Brain pericyte (primary cell): ENCODE data around the gene ASIC2.

Experiments used
- DNase-seq: peaks from one replicate; pipeline ENCODE4 v3.0.0-alpha.2; 2012; ENCODE audit warnings: low read depth, low spot score

The ASIC2 gene

DNA sequence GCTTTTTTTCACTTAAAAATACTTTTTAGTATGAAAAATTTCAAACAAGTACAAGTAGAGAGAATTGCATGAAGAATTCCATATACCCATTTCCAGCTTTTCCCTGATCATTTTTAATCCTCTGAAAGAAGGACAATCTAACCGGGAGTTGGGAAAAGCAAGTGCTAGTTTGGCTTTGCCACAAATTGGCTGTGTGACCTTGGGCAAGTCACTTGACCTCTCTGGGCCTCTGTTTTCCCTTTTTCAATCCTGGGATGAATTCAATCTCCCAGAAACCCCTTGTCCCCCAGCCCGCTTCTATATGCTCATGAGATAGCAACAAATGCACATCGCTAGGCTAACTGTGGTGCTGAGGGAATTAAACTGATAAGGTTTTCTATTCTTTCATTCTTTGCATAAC is 49.4 kb downstream of the ASIC2 start:
- no peak for DNase-seq

DNA sequence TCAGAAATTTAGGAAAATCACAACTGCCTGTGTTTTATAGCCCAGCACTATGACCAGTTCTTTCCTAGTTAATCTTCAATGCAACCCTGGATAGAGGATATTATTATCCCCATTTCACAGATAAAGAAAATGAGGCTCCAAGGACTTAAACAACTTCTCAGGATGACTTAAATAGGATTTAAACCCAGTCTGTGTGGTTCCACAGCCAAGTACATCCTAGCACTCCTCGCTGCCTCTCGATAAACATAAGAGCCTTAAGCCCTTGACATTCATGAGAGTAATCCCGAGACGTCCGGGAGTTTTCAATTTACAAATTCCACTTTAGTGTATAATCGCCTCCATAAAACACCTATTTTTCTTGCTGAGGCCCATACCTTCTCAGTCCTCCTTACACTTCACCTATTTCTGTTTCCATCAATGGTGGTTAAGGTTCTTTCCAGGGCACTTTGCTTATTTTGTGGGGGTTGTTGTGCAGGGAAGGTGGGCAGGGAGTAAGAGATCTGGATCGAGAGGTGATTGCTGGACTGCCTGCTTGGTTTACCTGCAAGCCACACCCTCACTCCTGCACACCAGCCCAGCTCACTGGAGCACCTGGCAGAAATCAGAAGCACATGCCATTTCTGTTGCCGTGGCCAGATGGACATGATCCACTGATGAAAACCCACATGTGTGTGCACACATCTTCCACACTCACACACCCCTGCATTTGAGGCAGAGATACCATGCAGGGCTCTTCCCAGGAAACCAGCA is 50.5 kb downstream of the ASIC2 start:
- no peak for DNase-seq

DNA sequence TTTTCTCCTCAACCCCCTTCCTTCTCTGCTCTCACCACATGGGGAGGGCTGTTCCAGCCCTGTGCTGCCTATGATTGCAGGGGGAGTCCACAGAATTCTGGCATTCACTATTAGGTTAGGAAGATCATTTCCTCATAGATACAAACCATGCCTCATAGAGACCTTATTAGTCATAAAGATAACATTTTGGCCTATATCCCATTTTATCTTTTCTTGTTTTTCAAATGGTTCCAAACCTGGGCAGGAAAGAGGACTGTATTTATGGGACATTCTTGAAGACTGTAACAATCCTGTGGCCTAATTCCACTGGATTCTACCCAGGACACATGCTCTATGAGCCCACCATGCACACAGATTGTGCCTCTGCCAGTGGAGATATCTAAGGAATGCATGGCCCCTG is 51.7 kb downstream of the ASIC2 start:
- no peak for DNase-seq

DNA sequence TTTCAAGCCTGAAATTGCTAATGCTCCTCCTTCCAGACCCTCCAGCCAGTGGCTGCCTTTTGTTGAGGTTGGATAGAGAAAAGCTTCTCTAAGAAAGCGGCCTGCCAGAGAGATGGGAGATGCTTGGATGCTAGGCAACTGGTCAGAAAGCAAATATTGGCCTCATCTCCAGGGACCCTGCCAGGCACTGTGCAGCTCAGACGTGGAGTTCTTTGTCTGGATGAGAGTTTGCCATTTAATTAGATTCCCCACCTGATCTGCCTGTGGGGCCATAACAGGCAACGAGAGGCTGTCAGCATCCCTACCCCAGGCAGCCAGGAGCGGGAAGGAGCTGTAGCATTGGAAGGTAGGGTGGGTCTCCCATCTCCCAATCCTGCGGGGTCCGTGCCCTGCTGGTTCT is 52.7 kb downstream of the ASIC2 start:
- no peak for DNase-seq

DNA sequence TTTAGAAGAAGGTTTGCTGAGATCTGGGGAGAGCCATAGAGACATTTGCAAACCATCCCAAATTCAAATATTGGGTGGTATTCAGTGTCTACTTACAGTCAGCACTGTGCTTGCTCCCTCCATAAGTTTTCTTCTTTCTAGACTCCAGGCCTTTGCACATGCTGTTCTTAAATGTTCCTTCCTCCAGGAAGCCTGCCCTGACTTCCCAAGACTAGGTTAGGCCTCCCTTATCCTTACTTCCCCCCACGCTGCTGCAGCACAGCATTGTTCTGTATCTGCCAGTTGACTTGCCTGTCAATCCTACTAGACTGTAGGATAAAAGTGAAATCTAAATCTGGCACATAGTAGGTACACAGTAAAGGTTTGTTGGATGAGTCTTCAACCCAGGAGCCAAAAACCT is 53.4 kb downstream of the ASIC2 start:
- DNase-seq, result no peak

DNA sequence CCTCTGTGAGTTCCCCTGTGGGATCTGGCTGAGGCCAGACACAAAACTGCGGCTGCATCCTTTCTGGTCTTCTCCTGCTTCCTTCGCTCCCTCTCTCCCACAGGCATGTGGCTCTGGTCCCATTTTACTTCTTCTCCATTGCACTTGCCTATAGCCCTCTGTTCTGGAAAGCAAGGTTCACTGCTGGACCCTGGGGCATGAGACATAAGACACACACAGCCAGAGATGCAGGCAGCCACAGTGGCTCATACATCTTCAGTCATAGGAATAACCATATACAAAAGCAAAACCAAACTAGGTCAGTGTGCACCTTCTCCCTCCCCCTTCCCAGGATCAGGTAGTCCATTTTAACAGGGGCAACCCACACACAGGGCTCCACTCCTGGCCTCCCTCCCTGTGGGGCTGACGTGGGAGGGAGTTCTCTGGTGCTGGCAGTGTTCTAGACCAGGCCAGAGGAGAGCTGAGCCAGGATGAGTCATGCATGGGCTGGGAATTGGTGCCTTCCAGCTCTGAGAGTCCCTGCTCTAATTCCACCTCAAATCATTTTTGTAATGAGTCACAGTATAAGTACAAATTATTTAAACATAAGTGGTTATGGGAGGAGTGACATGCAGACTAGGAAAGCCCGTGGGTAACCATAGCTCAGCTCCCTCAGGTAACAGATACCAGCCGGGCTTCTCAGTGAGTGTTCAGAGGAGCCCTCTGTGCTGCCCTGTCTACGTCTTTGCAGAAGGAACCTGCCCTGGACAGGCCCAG is 58.0 kb downstream of the ASIC2 start:
- peak; percentile 29 for DNase-seq

DNA sequence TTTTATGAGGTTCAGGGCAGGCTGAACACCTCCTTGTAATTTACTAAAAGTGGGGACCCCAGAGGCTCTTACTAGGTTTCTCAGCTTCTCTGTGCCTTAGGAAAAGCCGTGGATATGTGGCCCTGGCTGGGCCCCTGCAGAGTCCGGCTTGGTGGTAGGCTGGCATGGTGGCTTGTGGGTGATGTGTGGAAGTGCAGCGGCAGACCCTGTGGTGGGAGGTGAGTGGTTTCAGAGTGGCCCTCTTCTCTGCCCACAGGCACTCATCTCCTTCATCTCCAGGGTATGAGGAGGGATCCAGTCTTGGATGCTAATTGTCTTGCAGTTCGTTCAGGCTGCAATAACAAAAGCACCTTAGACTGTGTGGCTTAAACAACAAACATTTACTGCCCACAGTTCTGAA is 58.9 kb downstream of the ASIC2 start:
- DNase-seq, result no peak

DNA sequence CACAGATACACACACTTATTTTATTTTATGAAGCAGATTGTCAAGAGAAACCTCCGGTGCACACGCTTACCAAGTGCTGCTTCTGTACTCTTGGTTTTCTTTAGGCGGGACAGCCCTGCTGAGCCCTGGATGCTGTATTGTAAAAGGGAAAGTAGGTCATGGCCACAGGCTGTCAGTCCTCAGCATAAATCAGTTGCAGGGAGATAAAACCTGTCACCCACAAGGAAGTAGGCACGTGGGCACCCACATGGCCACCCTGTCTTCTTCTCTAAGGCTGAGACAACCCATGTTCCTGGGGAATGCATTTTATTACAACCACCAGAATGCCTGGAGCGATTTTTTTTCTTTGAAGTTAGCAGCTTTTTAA is 59.3 kb downstream of the ASIC2 start:
- no peak for DNase-seq

DNA sequence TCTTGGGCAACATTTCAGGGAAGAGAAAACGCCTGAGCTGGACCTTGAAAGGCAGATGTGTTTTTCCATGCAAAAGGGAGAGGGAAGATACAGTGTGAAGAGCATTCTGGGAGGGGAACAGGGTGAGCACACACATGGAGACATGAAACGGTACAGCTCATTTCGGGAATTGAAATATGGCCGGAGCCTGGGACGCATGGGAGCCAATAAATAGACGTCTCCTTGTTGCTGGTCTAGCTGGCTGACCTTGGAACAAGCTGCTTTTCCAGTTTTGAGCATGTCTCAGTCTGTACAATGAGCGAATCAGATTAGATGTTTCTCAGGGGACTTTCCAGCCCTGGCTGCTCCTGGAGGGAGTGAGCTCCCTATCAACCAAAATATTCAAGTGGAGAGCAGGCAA is 63.6 kb downstream of the ASIC2 start:
- DNase-seq, result no peak

DNA sequence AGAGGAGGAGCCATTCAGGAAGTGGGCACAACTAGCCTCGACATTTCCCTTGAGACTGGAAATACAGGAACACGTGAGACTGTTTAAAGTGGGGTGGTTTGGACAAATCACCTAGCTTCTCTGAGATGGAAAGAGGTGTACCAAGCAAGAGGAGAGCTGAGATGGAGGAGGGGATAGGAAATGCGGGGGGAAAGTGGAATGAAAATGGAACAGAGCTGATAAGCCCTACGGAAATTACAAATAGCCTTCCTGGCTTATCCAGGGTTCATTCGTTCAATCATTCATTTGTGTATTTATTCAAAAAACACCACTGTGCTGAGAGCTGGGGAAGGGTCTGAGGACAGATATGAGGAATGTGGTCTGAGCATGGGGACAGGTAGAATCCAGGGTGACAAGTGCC is 64.1 kb downstream of the ASIC2 start:
- no peak for DNase-seq

DNA sequence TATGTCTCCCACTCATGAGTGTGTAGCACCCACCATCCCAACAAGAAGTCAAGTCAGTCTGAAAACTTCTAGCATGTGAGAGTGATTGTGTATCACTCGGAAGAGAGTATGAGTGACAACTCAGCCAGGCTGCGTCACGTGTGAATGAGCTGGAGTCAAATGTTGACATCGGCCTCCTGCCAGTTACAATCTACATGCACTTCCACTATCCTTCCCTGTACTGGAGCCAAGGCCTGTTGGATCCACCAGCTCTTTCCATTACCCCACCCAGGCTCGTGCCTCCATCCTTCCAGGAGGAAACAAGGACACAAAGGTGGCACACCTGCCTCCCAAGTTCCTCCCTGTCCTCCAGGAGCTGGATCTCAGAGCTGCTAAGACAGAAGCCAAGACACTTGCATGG is 64.5 kb downstream of the ASIC2 start:
- DNase-seq, result no peak

DNA sequence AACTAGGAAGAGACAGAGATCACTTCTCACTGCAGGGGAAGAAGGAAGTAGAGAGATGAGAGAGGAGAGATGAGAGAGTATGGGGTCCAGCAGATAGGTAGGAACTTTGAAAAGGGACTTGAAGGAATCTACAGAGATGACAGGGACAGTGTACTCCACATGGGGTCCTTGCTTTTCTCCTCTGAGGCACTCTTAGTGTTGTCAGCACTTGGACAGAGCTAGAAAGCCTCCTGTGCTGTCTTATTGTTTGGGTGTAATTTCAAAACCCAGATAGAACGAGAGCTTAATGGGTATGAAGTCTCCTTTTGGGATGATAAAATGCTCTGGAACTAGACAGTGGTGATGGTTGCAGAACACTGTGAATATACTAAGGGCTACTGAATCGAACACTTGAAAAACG is 65.2 kb downstream of the ASIC2 start:
- DNase-seq, result no peak

DNA sequence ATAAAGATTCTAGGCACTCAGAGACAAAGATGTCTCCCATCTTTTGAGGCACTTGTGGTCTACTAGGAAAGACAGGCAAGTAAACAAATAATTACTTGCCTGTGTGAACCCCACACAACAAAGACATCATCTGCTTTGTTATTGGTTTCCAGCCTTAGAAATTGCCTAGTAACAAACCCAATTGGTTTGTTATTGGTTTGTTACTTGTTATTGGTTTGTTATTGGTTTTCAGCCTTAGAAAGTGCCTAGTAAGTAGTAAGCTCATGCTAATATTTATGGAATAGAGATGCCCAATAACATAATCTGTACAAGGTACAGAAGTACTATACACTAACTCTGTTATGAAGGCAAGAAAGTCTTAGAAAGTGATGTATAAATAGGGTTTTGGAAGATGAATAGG is 67.1 kb downstream of the ASIC2 start:
- no peak for DNase-seq

DNA sequence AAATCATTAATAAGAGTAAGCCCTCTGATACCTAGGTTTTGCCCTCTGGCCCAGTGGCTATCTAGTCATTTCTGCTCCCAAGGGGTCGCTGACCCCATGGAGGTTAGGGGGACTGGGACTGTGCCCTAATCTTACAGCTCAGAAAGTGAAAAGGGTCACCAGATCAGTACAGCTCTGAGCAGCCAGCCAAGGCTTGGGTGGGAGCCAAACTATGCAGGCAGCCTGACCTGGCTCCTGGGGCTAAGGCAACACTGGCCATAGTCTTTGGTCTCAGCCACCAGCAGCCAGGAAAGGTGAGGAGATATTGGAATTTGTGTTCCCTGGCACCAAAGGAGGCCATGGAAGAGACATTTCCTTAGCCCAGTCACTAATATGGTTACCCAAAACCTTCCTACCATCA is 67.6 kb downstream of the ASIC2 start:
- no peak for DNase-seq

DNA sequence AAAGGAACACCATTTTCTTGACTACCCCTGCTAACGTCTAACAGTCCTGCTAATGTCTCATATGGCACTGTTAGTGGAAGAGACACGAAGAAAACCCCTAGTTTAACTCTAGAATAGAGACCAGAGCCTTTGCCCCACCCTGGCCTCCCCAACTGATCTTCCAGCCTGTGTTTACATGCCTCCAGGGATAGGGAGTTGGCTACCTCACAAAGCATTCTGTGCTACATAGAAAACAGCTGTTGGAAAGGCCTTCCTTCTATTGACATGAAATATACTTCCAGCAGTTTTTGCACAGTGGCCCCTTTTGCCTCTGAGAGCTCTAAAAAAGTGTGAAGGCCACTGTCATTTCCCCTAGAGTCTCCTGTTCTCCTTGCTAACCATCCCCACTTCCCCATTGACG is 73.1 kb downstream of the ASIC2 start:
- no peak for DNase-seq

DNA sequence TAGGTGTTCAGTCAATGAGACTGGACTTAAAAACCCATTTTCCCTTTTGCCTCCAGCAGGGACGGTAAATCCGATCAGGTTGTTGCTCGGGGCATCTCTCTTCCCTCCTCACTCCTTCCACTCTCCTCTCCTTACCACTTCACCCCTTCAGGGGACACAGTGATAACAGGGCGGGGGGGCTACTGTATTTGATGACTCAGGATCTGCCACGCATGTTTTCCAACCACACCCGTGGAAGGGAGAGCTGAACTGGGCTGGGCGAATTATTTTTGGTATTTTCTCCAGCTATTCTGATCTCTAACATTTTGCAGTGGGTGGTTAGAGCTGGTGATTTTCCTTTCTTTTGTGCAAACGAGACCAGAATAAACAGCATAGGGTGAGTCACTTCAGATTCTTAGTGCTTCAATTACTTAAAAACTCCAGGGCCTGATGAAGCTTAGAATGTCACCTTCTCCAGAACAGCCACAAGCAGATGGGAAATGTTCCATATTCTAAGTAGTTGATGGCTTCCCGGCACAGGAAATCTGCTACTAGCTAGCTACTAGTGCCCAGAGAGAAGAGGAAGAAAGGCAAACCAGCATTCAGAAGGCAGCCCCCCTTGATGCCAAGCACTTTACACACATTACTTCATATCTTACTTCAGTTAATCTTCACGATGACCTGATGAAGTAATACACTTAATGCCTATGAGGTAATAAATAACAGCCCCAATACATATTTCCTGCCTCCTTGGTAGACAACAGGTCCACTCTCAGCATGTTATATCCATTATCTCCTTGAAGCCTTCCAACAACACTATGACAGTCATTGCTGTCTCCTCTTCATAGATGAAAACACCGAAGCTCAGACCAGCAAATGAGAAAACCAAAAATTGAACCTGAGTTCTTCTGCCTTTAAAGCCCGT is 74.1 kb downstream of the ASIC2 start:
- no peak for DNase-seq

DNA sequence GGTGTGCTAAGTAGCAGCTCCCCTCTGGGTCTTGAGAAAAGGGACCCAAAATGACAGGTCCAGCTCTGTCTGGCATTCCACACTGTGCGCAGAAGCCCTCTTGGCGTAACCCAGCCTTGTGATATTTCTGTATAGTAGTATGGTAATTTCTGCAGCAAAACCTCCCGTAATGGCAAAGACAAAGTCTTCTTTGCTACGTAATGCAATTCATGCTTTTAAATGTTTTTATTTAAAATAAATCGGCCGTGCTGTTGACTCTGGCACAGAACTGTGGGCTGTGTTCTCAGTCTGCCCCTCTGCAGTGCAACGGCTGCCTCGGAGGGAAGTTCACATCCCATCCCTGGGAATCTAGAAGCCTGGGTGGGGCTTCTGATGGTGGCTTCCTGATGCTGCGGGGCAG is 75.2 kb downstream of the ASIC2 start:
- DNase-seq, result no peak

DNA sequence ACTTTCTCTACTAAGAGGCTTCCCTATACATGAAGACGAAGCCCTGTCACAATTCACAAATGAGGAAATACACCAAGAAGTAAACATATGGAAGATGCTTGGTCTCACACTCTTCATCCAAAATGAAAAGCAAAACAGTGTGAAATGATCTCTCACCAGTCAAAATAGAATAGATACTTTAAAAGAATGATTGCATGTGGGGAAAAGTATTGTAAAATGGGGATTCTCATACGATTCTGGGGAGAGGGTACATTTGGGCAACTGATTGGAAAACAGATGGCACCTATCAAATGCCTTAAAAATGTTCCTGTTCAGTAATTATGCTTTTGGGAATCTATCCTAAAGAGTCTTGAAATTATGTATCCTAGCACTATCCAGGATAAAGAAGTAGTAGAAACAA is 78.1 kb downstream of the ASIC2 start:
- no peak for DNase-seq

DNA sequence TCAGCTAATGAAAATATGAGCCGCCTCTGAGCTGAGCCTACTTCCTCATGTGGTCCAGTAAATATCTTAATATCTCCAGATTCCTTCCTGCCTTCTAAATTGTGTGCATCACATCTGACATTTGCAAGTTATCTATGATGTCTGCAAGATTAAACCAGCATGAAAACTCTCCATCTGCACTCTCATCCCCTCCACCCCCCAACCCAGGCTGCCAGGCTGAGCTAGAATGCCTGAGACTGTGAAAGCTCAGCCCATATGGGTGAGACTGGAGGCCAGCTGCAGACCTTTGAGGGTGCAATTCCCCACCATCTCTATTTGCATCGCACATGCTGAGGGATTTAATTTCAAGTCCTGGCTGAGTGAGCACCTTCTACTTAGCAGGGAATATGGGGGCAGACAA is 82.8 kb downstream of the ASIC2 start:
- no peak for DNase-seq

DNA sequence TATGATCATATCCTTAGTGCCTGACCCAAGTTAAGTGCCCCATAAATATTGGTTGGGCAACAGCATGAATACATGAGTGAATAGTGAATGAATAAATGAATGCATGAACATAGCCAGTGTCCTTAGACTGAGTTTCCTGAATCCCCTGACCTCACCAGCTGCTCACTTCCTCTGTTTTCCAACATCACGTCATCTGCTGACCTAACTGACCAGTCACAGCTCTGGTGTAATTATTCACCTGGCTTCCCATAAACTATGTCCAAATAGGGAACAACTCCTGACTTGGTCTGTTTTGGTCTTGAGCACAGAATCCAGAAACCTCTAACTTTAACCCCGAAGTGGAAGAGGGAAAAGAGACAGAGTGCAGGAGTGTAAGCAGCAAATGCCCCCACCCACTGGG is 83.4 kb downstream of the ASIC2 start:
- DNase-seq, result no peak

DNA sequence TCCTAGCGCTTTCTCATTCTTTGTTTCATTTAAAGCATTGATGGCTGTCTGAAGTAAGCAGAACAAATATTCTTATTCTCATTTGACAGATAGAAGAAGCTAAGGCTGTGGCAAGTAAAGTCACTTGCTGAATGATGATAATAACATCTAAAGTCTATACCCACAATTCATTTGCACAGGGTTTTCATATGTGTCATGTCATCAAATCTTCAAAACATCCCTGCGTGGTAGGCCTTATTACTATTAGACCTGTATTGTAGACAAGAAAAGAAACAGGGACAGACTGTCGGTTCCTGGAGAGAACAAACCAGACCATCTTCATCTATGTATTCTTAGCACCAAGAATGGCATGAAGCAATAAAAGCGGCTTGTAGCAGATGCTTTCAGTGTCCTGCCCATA is 85.9 kb downstream of the ASIC2 start:
- no peak for DNase-seq

DNA sequence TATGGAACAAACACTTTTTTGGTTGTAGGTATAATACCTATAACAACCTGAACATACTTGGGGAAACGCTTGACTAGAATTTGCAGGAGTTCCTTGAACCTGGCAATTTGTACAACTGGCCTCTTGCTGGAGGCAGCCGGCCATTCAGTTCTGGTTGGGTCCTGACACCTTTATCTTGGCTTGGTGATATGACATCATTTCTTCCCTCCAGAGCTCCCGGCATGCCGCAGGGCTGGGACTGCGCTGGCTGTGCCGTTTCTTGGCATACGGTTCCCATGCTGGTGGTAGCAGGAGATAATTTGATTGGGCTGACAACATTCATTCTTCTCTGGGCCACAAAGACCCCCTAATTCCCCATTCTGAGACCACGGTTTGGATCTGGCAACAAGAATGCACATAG is 87.5 kb downstream of the ASIC2 start:
- no peak for DNase-seq

DNA sequence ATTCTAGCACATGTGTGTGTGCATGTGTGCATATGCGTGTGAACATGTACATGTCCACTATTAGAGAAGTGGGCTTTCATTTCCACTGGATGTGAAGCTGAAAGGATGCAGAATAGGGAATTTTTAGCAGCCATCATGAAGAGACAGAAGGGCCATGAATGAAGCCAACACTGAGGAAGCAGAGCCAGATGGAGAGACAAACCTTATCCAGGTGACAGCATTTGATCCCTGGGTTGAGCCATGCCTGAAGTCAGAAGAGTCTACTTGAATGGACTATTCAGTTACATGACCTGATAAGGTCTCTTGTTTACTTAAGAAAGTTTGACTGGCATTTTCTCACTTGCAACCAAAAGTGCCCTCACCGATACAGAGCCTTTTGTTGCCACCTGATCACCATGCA is 88.4 kb downstream of the ASIC2 start:
- DNase-seq, result no peak
